DOHH2 (cell line): ENCODE measurements around the gene TRIM10.

Experiments used
- H3F3A ChIP-seq: fragments of 200-600 bp; sonication (generic), shearing (Covaris generic); 2 replicates; pipeline ENCODE4 v1.6.0; 2016; ENCODE audit warnings: antibody characterized with exemption, mild to moderate bottlenecking; ENCODE audit not compliant: control insufficient read depth, insufficient read depth
- H3K27ac ChIP-seq: fragments of 200-600 bp; sonication (generic); 2 replicates; pipeline ENCODE4 v1.5.1; 2014; ENCODE audit warnings: low read depth, mild to moderate bottlenecking, low read length, moderate library complexity
- H3K27me3 ChIP-seq: fragments of 200-600 bp; sonication (generic); 2 replicates; pipeline ENCODE4 v1.6.1; 2014; ENCODE audit warnings: mild to moderate bottlenecking, low read length, mixed read lengths; ENCODE audit not compliant: control insufficient read depth
- H3K36me3 ChIP-seq: fragments of 200-600 bp; sonication (generic); 2 replicates; pipeline ENCODE4 v1.6.1; 2014; ENCODE audit warnings: mild to moderate bottlenecking, low read length, moderate library complexity, mixed read lengths; ENCODE audit not compliant: control insufficient read depth
- H3K4me1 ChIP-seq: fragments of 200-600 bp; sonication (generic); 2 replicates; pipeline ENCODE4 v1.6.1; 2014; ENCODE audit warnings: mild to moderate bottlenecking, low read length, mixed read lengths; ENCODE audit not compliant: control insufficient read depth
- H3K4me2 ChIP-seq: fragments of 200-600 bp; sonication (generic); 2 replicates; pipeline ENCODE4 v1.6.0; 2014; ENCODE audit warnings: mild to moderate bottlenecking, low read length, moderate library complexity
- H3K4me3 ChIP-seq: fragments of 200-600 bp; sonication (generic); 2 replicates; pipeline ENCODE4 v1.5.1; 2014; ENCODE audit warnings: mild to moderate bottlenecking, low read length, mixed read lengths
- H3K79me2 ChIP-seq: fragments of 200-600 bp; sonication (generic); 2 replicates; pipeline ENCODE4 v1.6.1; 2014; ENCODE audit warnings: mild to moderate bottlenecking, low read length, mixed read lengths; ENCODE audit not compliant: control insufficient read depth
- H3K9me2 ChIP-seq: fragments of 200-600 bp; sonication (generic); replicated peaks from 2 replicates; pipeline ENCODE4 v1.6.1; 2014; ENCODE audit warnings: mild to moderate bottlenecking, low read length, mixed read lengths; ENCODE audit not compliant: control insufficient read depth
- H3K9me3 ChIP-seq: fragments of 200-600 bp; sonication (generic); 2 replicates; pipeline ENCODE4 v1.6.1; 2014; ENCODE audit warnings: antibody characterized with exemption, low read length, mixed read lengths; ENCODE audit not compliant: control insufficient read depth, insufficient read depth
- H4K20me1 ChIP-seq: fragments of 200-600 bp; sonication (generic); 2 replicates; pipeline ENCODE4 v1.6.0; 2014; ENCODE audit warnings: low read depth, mild to moderate bottlenecking, antibody characterized with exemption, low read length, moderate library complexity; ENCODE audit not compliant: control insufficient read depth, insufficient read depth
- EZH2phosphoT487 ChIP-seq: fragments of 200-600 bp; sonication (generic); IDR thresholded peaks from 2 replicates; pipeline ENCODE4 v1.6.1; 2017; ENCODE audit warnings: borderline replicate concordance, mild to moderate bottlenecking, antibody characterized with exemption, low read length, moderate library complexity, mixed read lengths
- TF ChIP-seq, protein P1 (sequence below): fragments of 200-600 bp; sonication (generic); IDR thresholded peaks from one replicate; pipeline ENCODE4 v1.5.1; 2014; ENCODE audit warnings: antibody characterized with exemption, mild to moderate bottlenecking, low read depth, low read length; ENCODE audit not compliant: poor library complexity, severe bottlenecking

TRIM10 gene

GRCh38 chr6:30155520-30156261 is 5.3 kb downstream of the TRIM10 start:
- H3F3A ChIP-seq, result no peaks in the 10 kb centered on the region
- peaks cover 35% of the 10 kb centered on the region for H3K27me3 ChIP-seq
- no peak for TF ChIP-seq EZH2phosphoT487
- TF ChIP-seq, protein P1, sequence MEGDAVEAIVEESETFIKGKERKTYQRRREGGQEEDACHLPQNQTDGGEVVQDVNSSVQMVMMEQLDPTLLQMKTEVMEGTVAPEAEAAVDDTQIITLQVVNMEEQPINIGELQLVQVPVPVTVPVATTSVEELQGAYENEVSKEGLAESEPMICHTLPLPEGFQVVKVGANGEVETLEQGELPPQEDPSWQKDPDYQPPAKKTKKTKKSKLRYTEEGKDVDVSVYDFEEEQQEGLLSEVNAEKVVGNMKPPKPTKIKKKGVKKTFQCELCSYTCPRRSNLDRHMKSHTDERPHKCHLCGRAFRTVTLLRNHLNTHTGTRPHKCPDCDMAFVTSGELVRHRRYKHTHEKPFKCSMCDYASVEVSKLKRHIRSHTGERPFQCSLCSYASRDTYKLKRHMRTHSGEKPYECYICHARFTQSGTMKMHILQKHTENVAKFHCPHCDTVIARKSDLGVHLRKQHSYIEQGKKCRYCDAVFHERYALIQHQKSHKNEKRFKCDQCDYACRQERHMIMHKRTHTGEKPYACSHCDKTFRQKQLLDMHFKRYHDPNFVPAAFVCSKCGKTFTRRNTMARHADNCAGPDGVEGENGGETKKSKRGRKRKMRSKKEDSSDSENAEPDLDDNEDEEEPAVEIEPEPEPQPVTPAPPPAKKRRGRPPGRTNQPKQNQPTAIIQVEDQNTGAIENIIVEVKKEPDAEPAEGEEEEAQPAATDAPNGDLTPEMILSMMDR, result no peak
- no peak overlapping the region for H3K4me2 ChIP-seq
- no peaks in the 10 kb centered on the region for H3K9me3 ChIP-seq
- H3K9me2 ChIP-seq, result no peaks in the 10 kb centered on the region
- no peaks in the 10 kb centered on the region for H4K20me1 ChIP-seq
- no peaks in the 10 kb centered on the region for H3K36me3 ChIP-seq
- no peaks in the 10 kb centered on the region for H3K4me1 ChIP-seq
- no peaks in the 10 kb centered on the region for H3K79me2 ChIP-seq
- no peak overlapping the region for H3K27ac ChIP-seq
- no peak overlapping the region for H3K4me3 ChIP-seq

DNA sequence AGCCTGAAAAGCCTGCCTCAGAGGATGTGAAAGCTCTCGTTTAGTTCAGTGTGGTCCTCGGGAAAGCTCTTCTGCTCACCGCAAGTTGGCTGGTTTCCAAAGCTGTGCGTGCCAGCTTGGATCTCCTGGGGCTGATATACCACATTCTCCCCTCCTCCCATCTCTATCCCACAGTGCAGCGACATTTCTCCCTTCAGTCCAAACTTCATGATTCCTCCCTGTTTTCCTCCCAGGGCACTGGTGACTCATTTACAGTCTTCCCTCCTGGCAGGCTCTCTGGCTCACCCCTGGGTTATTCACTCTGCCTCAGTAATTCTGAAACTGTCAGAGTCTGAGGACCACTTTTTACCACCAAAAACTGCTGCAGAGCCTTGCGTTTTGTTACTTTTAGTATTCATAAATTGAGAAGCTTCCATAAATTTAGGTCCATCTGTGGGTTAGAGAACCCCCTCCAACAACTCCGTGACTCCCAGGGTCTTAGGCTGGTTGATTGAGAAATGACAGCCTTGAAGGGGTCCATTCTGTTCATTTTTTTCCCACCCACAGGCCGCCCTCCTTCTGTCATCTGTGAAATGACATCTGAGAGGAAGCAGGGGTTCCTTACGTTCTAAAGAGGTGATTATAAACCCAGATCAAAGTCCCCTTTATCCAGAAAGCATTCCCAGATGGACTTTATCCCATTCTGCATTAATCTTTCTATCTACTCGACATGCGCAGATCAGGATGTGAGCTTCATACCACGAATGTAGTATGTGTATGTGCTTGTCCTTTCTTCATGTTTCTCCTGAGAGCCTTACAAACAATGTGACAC is 6.1 kb downstream of the TRIM10 start:
- no peaks in the 10 kb centered on the region for H3F3A ChIP-seq
- H3K9me3 ChIP-seq, result no peaks in the 10 kb centered on the region
- no peaks in the 10 kb centered on the region for H4K20me1 ChIP-seq
- TF ChIP-seq, protein P1, result no peak
- TF ChIP-seq EZH2phosphoT487, result no peak
- no peaks in the 10 kb centered on the region for H3K9me2 ChIP-seq
- no peaks in the 10 kb centered on the region for H3K36me3 ChIP-seq
- H3K4me3 ChIP-seq, result no peak overlapping the region
- peaks cover 35% of the 10 kb centered on the region for H3K27me3 ChIP-seq
- H3K4me2 ChIP-seq, result no peak overlapping the region
- H3K4me1 ChIP-seq, result no peaks in the 10 kb centered on the region
- H3K27ac ChIP-seq, result no peak overlapping the region
- H3K79me2 ChIP-seq, result no peaks in the 10 kb centered on the region

- Histone ChIP-seq H4K20me1 (no peaks in the 10 kb centered on the region), H3F3A (no peaks in the 10 kb centered on the region), H3K9me3 (no peaks in the 10 kb centered on the region), H3K9me2 (no peaks in the 10 kb centered on the region), H3K27me3 (peaks cover 29% of the 10 kb centered on the region), H3K4me3 (no peak overlapping the region), H3K79me2 (no peaks in the 10 kb centered on the region), H3K4me1 (no peaks in the 10 kb centered on the region), H3K4me2 (no peak overlapping the region), H3K36me3 (no peaks in the 10 kb centered on the region), H3K27ac (no peak overlapping the region)
- no peak for TF ChIP-seq EZH2phosphoT487
- TF ChIP-seq, protein P1, result no peak
Measured at GRCh38 chr6:30154061-30154460, 7.0 kb downstream of the TRIM10 start.
